Upper lobe of right lung (tissue), 1 donor: Measurements from ENCODE around the gene CXCL3. TPM values are rescaled to one million over a fixed set of nuclear protein-coding genes. Genes with fewer than 3 reads are reported as not detected.

Experiments
- ATAC-seq: fragments of 200-7000 bp; cut with Tn5 transposase; one replicate; pipeline ENCODE4 v1.9.1; 2020; ENCODE audit warnings: mild to moderate bottlenecking, moderate library complexity
- DNase-seq: peaks from one replicate; pipeline ENCODE4 v3.0.0-alpha.2; 2020
- H3K27ac ChIP-seq: fragments of 200-600 bp; one replicate; pipeline ENCODE4 v1.8.0; 2022
- H3K27me3 ChIP-seq: fragments of 200-600 bp; one replicate; pipeline ENCODE4 v1.8.0; 2022; ENCODE audit warnings: mild to moderate bottlenecking
- H3K36me3 ChIP-seq: fragments of 200-600 bp; one replicate; pipeline ENCODE4 v1.8.0; 2022
- H3K4me1 ChIP-seq: fragments of 200-600 bp; one replicate; pipeline ENCODE4 v1.8.0; 2022
- H3K4me3 ChIP-seq: fragments of 200-600 bp; one replicate; pipeline ENCODE4 v1.8.0; 2022; ENCODE audit warnings: mild to moderate bottlenecking
- H3K9me3 ChIP-seq: fragments of 200-600 bp; one replicate; pipeline ENCODE4 v1.8.0; 2022
- CTCF ChIP-seq: fragments of 200-600 bp; IDR thresholded peaks from one replicate; pipeline ENCODE4 v1.8.0; 2022; ENCODE audit warnings: antibody characterized with exemption
- intact Hi-C: fragments of 100-400 bp; cut with DNase I; formaldehyde crosslinking; loops from one replicate; pipeline ENCODE4 v1.11.0; 2022
- total RNA-seq: library from RNA; stranded (reverse); fragmentation: NEBNext Ultra II Directional; extraction: Animal tissue kit (Norgen Biotek cat#: 25700); gene quantifications from one replicate; pipeline ENCODE4 v1.2.1, GENCODE V29; 2021
- donor health status: DM: no; HTN: yes; CAD: no; lungs with severe emphysema.

CXCL3 gene
- total RNA-seq, 1 donor from 2014 or later: 9.7 TPM

DNA sequence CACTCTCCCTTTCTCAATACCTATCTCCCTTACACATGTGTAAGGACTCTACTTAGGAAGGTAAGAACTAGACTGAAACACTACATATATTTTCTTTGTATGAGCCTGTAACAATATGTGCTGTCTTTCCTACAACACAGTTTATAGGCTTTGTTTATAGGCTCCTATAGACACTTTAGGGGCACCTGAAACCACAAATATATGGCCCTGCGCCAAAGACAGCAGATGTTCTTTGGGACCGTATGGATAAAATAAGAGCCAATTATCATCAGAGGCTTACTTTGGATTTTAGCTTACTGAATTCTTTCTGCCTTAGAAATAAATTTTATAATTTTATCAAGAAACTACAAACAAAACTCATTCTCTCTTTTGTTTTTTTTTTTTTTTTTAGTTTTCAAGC is 16.6 kb upstream of the CXCL3 start:
- no peak for DNase-seq
- no peak for ATAC-seq
- intact Hi-C loops: no loop called here
- no peaks in the 10 kb centered on the region for H3K9me3 ChIP-seq
- no peaks in the 10 kb centered on the region for H3K27me3 ChIP-seq
- no peaks in the 10 kb centered on the region for H3K4me1 ChIP-seq
- H3K27ac ChIP-seq: no peak overlapping the region
- no peaks in the 10 kb centered on the region for H3K36me3 ChIP-seq
- TF ChIP-seq CTCF: no peak
- no peak overlapping the region for H3K4me3 ChIP-seq

DNA sequence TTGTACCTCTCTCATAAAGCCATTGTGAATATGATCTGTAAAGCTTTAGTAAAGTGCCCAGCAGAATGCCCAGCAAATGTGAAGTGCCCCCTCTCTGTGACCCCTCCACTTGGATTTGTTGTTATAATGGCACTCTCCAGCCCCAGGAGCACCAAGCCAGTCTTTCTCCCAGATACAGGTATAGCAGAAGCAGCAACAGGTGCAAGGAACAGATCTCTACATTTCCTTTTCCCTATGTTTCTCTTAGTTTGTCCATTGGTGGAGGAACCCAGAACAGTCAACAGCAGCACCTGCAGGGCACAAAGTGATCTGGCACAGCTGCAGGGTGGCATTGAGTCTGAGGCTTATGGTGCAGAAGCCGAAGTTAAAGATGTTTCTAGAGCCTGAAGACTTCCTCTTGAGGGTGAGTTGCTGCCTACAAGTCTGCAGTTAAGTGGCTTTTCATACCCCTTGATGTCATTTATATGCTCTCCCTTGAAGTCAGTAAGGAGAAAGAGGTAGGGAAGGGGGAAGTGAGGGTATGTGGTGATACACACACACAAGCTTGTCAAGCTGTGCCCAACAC is 16.1 kb upstream of the CXCL3 start:
- no peak overlapping the region for H3K4me3 ChIP-seq
- no peaks in the 10 kb centered on the region for H3K9me3 ChIP-seq
- no peaks in the 10 kb centered on the region for H3K4me1 ChIP-seq
- ATAC-seq (peak; percentile 57), DNase-seq (no peak)
- intact Hi-C loops: no loop called here
- H3K36me3 ChIP-seq: no peaks in the 10 kb centered on the region
- H3K27ac ChIP-seq: no peak overlapping the region
- no peaks in the 10 kb centered on the region for H3K27me3 ChIP-seq
- no peak for TF ChIP-seq CTCF

DNA sequence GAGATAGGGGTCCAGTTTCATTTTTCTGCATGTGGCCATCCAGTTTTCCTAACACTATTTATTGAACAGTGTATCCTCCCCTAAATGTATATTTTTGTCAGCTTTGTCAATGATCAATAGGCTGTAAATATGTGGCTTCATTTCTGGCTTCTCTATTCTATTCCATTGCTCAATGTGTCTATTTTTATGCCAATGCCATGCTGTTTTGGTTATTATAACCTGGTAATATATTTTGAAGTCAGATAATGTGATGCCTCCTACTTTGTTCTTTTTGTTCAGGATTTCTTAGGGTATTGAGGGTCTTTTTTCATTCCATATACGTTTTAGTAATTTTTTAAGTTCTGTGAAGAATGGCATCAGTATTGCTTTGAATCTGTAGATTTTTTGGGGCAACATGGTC is 8.7 kb upstream of the CXCL3 start:
- no peak overlapping the region for H3K27ac ChIP-seq
- no peaks in the 10 kb centered on the region for H3K4me1 ChIP-seq
- no peaks in the 10 kb centered on the region for H3K27me3 ChIP-seq
- H3K9me3 ChIP-seq: no peaks in the 10 kb centered on the region
- intact Hi-C loops: no loop called here
- no peaks in the 10 kb centered on the region for H3K36me3 ChIP-seq
- H3K4me3 ChIP-seq: no peak overlapping the region
- TF ChIP-seq CTCF: no peak
- ATAC-seq: no peak
- DNase-seq: no peak

GRCh38 chr4:74045772-74046171 is 7.3 kb upstream of the CXCL3 start:
- DNase-seq (no peak), ATAC-seq (no peak)
- Histone ChIP-seq H3K36me3 (no peaks in the 10 kb centered on the region), H3K4me1 (no peaks in the 10 kb centered on the region), H3K4me3 (no peak overlapping the region), H3K27ac (no peak overlapping the region), H3K9me3 (no peaks in the 10 kb centered on the region), H3K27me3 (no peaks in the 10 kb centered on the region)
- intact Hi-C loops: no loop called here
- no peak for TF ChIP-seq CTCF

DNA sequence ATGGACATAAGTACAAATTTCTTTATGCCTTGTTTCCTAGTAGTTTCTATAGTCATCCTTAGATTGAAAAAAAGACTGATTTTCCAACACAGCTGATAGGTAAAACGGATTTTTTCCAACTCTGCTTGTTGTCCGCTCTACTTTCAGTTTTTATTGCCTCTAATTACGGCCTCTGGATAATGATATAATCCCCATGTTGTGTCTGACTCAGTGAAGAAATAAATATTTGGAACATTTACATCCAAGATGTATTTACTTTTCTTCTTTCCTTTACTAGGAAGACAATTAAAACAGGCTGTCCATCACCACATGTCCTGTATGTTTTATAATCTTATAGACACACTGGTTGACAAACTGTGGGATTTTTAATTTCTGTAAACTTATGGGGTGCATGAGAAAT is 6.8 kb upstream of the CXCL3 start:
- no peak overlapping the region for H3K27ac ChIP-seq
- TF ChIP-seq CTCF: no peak
- no peaks in the 10 kb centered on the region for H3K9me3 ChIP-seq
- no peak for DNase-seq
- intact Hi-C loops: no loop called here
- H3K4me3 ChIP-seq: no peak overlapping the region
- no peaks in the 10 kb centered on the region for H3K36me3 ChIP-seq
- H3K4me1 ChIP-seq: no peaks in the 10 kb centered on the region
- H3K27me3 ChIP-seq: no peaks in the 10 kb centered on the region
- no peak for ATAC-seq

DNA sequence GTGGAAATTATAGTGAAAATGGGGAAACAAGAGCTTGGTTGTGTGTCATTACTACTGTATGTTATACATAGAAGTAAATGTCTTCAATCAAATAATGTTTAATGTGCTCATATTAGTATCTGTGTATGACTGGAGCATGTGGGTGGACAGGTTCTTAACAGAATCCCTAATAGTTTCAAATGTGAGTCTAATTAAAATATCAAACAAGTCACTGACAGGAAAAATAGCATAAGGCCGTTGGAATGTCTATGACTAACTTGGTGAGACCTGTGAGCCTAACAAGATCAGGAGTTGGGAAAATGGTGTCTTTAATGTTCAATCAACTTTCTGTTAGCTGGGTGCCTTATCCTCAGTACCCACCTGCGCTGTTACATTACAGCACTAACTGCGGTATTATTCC is 6.2 kb upstream of the CXCL3 start:
- Histone ChIP-seq H3K27ac (no peak overlapping the region), H3K36me3 (no peaks in the 10 kb centered on the region), H3K9me3 (no peaks in the 10 kb centered on the region), H3K4me1 (no peaks in the 10 kb centered on the region), H3K4me3 (no peak overlapping the region), H3K27me3 (no peaks in the 10 kb centered on the region)
- DNase-seq: no peak
- no peak for ATAC-seq
- no peak for TF ChIP-seq CTCF
- intact Hi-C loops: no loop called here
